Left lung (tissue), 10 donors: ENCODE results near the gene TMEM119. TPM values are rescaled to one million over a fixed set of nuclear protein-coding genes. Genes with fewer than 3 reads are reported as not detected.
"Not testable (repeated sequence)": the region's sequence is repeated elsewhere in the genome, so short reads cannot be mapped to it uniquely, and the experiment has no call there.

Experiments used
- ATAC-seq: fragments of 200-7000 bp; cut with Tn5 transposase; one replicate; pipeline ENCODE4 v1.9.1; 2020; ENCODE audit warnings: moderate library complexity
- DNase-seq, 4 donors: peaks; one replicate each; pipeline ENCODE4 v3.0.0-alpha.2; 2013 to 2020
- H3K27ac ChIP-seq, 2 donors: fragments of 200-600 bp; sonication (generic) in 1 of 2; one replicate each; pipeline versions ENCODE4 v1.5.0 to v1.8.0; 2020 to 2021
- H3K27me3 ChIP-seq, 2 donors: fragments of 200-600 bp; sonication (generic) in 1 of 2; one replicate each; pipeline versions ENCODE4 v1.5.0 to v1.8.0; 2020 to 2021
- H3K36me3 ChIP-seq, 2 donors: fragments of 200-600 bp; sonication (generic) in 1 of 2; one replicate each; pipeline versions ENCODE4 v1.5.0 to v1.8.0; 2020 to 2021
- H3K4me1 ChIP-seq, 2 donors: fragments of 200-600 bp; one replicate each; pipeline ENCODE4 v1.8.0; 2021
- H3K4me3 ChIP-seq, 2 donors: fragments of 200-600 bp; sonication (generic) in 1 of 2; one replicate each; pipeline versions ENCODE4 v1.5.0 to v1.8.0; 2020 to 2021; ENCODE audit warnings: mild to moderate bottlenecking in 1 of 2
- H3K9me3 ChIP-seq, 2 donors: fragments of 200-600 bp; sonication (generic) in 1 of 2; one replicate each; pipeline versions ENCODE4 v1.5.0 to v1.8.0; 2020 to 2021
- CTCF ChIP-seq, 2 donors: fragments of 200-600 bp; sonication (generic) in 1 of 2; IDR thresholded peaks; one replicate each; pipeline versions ENCODE4 v1.5.0 to v1.8.0; 2021; ENCODE audit warnings: antibody characterized with exemption in 2 of 2
- intact Hi-C, 2 donors: fragments of 100-400 bp; cut with DNase I; formaldehyde crosslinking; loops; one replicate each; pipeline versions ENCODE4 v1.11.2 to v1.14.2; 2022
- polyA plus RNA-seq, 6 donors: library from polyadenylated mRNA; unstranded; fragments of 120-200 nt; gene quantifications; one replicate each; pipeline ENCODE4 v1.2.1, GENCODE V29; 2013; ENCODE audit not compliant: insufficient read length in 6 of 6
- total RNA-seq, 2 donors: library from RNA; stranded (reverse); fragmentation: NEBNext Ultra II Directional; extraction: Animal tissue kit (Norgen Biotek cat#: 25700); gene quantifications; one replicate each; pipeline ENCODE4 v1.2.1, GENCODE V29; 2021
- donor health status: DM: no; HTN: yes; CAD: no.
- donor health status: DM: no; HTN: no; CAD: no.

TMEM119 gene
- total and polyA plus RNA-seq, 8 donors: 34.0 to 90.9 (median 45.9) TPM

GRCh38 chr12:108622421-108622820, 24.5 kb upstream of the TMEM119 start:
- ATAC-seq (peak; percentile 31), DNase-seq (peak in 1 of 4 donors; percentile 67)
- peak overlapping the region; percentile 58 to 87 for H3K27ac ChIP-seq
- H3K27me3 ChIP-seq: no peaks in the 10 kb centered on the region
- no peak for TF ChIP-seq CTCF (IDR thresholded peaks at IDR 0.05)
- intact Hi-C loops: no loop called here
- peaks cover 0 to 36% of the 10 kb centered on the region in 2 donors for H3K36me3 ChIP-seq
- H3K4me3 ChIP-seq: no peak overlapping the region
- H3K9me3 ChIP-seq: no peaks in the 10 kb centered on the region
- H3K4me1 ChIP-seq: peaks cover 16 to 72% of the 10 kb centered on the region in 2 donors

GRCh38 chr12:108621161-108621560, 23.3 kb upstream of the TMEM119 start:
- DNase-seq (no peak), ATAC-seq (no peak)
- H3K27ac ChIP-seq: peak overlapping the region in 1 of 2 donors; percentile 87
- H3K4me3 ChIP-seq: no peak overlapping the region
- H3K4me1 ChIP-seq: peaks cover 19 to 74% of the 10 kb centered on the region in 2 donors
- intact Hi-C loops: no loop called here
- TF ChIP-seq CTCF (IDR thresholded peaks at IDR 0.05): no peak
- peaks cover 0 to 2% of the 10 kb centered on the region in 2 donors for H3K9me3 ChIP-seq
- no peaks in the 10 kb centered on the region for H3K27me3 ChIP-seq
- H3K36me3 ChIP-seq: peaks cover 0 to 36% of the 10 kb centered on the region in 2 donors

- peaks cover 0 to 7% of the 10 kb centered on the region in 2 donors for H3K9me3 ChIP-seq
- no peak overlapping the region for H3K4me3 ChIP-seq
- peaks cover 0 to 36% of the 10 kb centered on the region in 2 donors for H3K36me3 ChIP-seq
- TF ChIP-seq CTCF (IDR thresholded peaks at IDR 0.05): no peak
- H3K27me3 ChIP-seq: no peaks in the 10 kb centered on the region
- intact Hi-C loops: no loop called here
- DNase-seq (peak in 2 of 4 donors; percentile 17 to 43), ATAC-seq (no peak)
- peak overlapping the region in 1 of 2 donors; percentile 87 for H3K27ac ChIP-seq
- peaks cover 19 to 75% of the 10 kb centered on the region in 2 donors for H3K4me1 ChIP-seq
Measured at GRCh38 chr12:108620236-108620879, 22.5 kb upstream of the TMEM119 start.

- Histone ChIP-seq H3K27me3 (no peaks in the 10 kb centered on the region), H3K36me3 (peaks cover 0 to 35% of the 10 kb centered on the region in 2 donors), H3K4me1 (peaks cover 19 to 75% of the 10 kb centered on the region in 2 donors), H3K9me3 (peaks cover 0 to 7% of the 10 kb centered on the region in 2 donors), H3K27ac (peak overlapping the region in 1 of 2 donors; percentile 87), H3K4me3 (no peak overlapping the region)
- TF ChIP-seq CTCF (IDR thresholded peaks at IDR 0.05): no peak
- DNase-seq: no peak
- ATAC-seq: no peak
- intact Hi-C loops: loop anchor here in 1 of 2 donors (5.0 kb wide), 1 partner anchor 52 kb away; no protein-coding TSS in a partner anchor
Measured at GRCh38 chr12:108619369-108620160, 21.7 kb upstream of the TMEM119 start.

GRCh38 chr12:108618953-108619274, 21.0 kb upstream of the TMEM119 start:
- intact Hi-C loops: loop anchor here in 1 of 2 donors (5.0 kb wide), 1 partner anchor 52 kb away; no protein-coding TSS in a partner anchor
- peak; percentile 49 for ATAC-seq
- Histone ChIP-seq H3K4me1 (peaks cover 19 to 75% of the 10 kb centered on the region in 2 donors), H3K36me3 (peaks cover 0 to 28% of the 10 kb centered on the region in 2 donors), H3K27ac (peak overlapping the region in 1 of 2 donors; percentile 15)
- DNase-seq, H3K9me3 ChIP-seq, H3K4me3 ChIP-seq, H3K27me3 ChIP-seq: not testable (repeated sequence)
